HK-2 (cell line): Measurements from ENCODE around the gene SLC39A11.

Experiments used
- DNase-seq: peaks from one replicate; pipeline ENCODE4 v3.0.0-alpha.2; 2018; ENCODE audit not compliant: unreplicated experiment

The SLC39A11 gene

GRCh38 chr17:72754513-72754912, 338.0 kb downstream of the SLC39A11 start:
- DNase-seq = no peak

GRCh38 chr17:72751746-72752145, 340.7 kb downstream of the SLC39A11 start:
- DNase-seq = no peak

GRCh38 chr17:72749119-72749572, 343.3 kb downstream of the SLC39A11 start:
- DNase-seq = no peak

DNA sequence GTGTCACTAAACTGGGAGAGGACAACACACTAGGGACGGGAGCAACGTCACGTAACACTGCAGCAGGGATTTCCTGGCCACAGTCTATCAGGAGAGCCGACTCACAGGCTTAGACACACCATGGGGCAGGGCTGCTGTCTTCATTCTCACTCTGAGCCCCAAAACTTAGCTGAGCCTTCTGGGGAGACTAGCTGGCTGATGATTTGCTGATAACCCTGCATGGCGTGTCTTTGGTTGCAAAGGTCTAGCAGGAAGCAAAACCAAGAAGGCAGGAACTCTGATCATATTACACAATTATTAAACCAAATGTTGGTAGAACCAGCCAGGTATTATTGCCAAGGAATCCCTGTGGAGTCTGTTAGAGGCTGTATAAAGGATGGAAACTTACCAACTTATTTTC, 345.0 kb downstream of the SLC39A11 start:
- DNase-seq = no peak

- no peak for DNase-seq
Measured at GRCh38 chr17:72745241-72745640, 347.2 kb downstream of the SLC39A11 start.

- no peak for DNase-seq
Measured at GRCh38 chr17:72743037-72743467, 349.4 kb downstream of the SLC39A11 start.

- DNase-seq = no peak
Measured at GRCh38 chr17:72737151-72737690, 355.3 kb downstream of the SLC39A11 start.

DNA sequence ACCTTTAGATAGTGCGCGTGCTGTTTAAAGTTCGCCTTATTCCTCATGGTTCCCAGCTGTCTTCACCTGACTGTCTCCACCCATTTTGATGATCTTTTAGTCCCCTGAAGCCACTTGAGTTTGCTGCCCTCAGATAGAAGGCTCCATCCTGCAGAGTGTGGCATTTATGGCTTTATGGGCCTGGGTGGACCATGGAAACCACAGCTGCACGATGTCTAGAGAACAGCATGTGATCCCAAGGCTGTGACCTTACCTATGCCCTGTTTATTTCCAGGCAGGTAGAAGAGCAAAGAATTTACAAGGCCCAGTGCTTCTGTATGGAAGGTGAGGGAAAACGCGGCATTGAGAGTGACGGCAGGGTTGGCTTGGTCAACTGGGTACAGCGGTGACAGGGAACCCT, 356.9 kb downstream of the SLC39A11 start:
- no peak for DNase-seq

GRCh38 chr17:72735048-72735447, 357.4 kb downstream of the SLC39A11 start:
- no peak for DNase-seq

DNA sequence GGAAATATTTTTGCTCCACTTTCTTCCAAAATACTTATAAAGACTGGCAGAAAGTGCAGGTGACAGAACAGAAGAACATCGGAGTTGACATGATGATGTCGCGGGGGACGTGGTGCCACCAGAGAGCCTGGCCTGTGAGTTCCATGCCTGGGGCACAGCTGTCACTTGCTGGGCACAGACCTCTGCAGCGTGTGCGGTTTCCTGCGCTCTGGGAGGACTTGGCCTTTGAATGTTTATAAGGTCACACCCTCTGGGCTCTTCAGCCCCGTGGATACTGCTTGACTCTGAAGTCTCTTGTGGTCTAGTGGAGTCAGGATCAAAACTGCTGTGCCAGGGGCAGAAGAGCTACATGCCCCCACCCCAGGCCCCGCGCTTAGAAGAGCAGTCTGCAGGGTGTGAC, 357.9 kb downstream of the SLC39A11 start:
- no peak for DNase-seq

DNA sequence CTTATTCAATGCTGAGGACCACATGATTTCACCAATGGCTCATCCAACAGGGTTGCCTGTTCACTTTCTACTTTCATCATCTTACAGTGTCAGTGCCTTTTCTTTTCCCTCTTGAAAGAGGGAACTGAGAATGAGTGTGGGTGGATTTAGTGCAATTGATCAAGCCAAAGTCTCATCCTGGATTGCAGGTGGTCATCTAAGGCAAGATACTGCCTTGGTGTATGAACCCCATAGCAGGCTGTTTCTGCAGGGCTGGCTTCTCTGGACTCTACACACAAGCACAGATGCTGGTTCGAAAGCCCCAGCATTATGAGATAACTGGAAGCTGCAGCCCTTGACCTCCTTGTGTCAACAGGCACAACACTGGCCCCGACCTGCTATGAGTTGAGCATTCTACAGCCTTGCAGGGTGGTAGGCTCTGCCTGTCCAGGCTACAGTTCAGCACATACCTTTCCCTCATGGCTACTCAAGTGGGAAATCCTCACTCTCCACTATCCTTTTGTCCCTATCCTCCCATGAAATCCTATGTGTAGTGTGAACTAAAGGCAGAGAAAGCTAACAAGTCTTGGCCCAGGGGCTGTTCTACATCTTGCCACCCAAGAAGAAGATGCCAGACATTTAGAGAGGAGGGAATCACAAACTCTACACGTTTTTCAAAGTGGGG, 358.7 kb downstream of the SLC39A11 start:
- DNase-seq = no peak

- DNase-seq = no peak
Measured at GRCh38 chr17:72732893-72733618, 359.4 kb downstream of the SLC39A11 start.

DNA sequence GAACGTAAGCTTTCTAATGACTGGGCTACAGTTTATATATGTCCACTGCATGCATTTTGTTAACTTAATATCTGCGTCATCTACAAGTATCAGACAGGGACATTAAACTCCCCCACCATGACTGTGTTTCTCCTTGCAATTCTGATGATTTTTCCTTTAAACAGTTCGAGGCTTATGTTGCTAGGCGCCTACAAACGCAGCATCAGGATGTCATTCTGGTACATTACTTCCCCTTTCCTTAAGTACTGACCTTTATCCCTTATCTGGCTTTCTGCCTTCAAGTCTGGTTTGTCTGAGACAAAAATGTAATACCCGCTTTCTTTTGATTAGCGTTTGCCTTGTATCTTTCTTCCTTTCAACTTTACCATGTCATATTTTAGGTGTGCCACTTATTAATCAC, 362.4 kb downstream of the SLC39A11 start:
- no peak for DNase-seq

DNA sequence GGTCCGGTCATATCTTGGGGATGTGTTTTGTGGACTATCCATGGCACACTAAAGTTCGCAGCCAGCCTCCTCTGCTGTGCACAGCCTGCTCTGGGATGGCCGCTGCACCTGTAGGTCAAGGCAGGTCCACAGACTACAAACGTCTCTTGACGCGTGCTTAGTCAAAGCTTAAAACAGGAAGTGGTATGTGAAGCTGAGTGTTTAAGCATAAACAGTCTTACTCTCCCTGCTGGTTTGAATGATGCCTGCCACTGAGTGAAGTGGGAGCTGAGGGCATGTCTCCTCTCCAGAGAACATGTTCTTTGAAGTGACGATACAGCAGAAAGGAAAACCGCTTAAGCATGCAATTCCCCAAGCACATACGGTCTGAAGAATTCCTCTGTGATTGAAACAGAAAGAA, 365.6 kb downstream of the SLC39A11 start:
- no peak for DNase-seq

- DNase-seq = peak; percentile 53
Measured at GRCh38 chr17:72725433-72726068, 366.9 kb downstream of the SLC39A11 start.

GRCh38 chr17:72724267-72724666, 368.2 kb downstream of the SLC39A11 start:
- DNase-seq = no peak

- no peak for DNase-seq
Measured at GRCh38 chr17:72723711-72724110, 368.8 kb downstream of the SLC39A11 start.

DNA sequence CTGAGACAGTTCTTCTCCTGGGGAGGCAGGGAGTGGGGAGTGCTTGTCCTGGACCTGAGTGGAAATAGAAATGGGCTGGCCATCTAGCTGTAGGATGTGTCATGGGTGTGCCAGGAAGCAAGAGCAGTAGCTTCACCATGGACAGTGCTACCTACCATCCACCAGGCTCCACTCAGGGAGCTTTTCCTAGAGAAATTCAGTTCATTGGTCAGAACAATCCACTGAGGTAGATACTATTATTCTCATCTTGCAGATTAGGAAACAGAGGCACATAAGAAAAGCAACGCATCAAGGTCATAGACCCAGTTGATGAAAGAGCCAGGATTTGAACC, 372.0 kb downstream of the SLC39A11 start:
- no peak for DNase-seq

DNA sequence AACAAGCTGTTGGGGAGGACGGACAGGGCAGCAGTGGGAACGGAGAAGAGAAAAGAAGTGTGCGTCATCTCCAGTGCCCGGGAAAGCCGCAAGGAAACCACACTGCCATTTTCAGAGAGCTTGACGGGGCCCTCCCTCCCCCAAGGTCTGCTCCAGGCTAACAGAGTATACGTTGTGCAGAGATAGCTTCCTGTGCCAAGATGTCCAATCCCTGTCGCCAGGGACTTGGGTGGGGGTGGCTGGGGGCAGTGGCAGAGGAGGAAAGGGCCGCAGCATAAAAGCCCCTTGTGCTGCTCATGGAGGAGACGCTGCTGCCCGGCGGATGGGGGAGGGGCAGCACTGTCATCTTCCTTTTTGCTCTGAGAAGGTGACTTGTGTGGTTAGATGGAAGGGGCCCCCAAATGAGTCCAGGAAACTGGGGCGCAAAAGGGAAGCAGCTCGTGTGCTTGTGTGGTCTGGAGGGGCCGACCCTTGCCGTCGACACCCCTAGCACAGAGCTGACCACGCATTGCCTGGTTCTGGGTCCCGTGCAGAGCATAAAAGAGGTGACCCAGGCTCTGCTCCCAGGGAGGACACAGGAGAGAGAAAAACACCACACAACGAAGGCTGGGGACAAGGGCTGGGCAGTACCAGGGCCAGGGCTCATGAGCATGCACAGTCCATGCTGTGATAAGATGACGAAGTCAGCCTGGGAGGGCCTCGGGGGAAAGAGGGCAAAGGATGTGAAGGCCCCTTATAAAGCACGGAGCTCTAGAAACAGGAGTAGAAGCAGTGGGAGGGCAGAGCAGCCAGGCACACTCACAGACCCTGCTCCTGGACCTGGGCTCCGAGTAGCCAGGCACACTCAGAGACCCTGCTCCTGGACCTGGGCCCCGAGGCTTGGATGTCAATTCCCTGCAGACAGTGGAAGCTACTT, 372.7 kb downstream of the SLC39A11 start:
- DNase-seq = no peak

DNA sequence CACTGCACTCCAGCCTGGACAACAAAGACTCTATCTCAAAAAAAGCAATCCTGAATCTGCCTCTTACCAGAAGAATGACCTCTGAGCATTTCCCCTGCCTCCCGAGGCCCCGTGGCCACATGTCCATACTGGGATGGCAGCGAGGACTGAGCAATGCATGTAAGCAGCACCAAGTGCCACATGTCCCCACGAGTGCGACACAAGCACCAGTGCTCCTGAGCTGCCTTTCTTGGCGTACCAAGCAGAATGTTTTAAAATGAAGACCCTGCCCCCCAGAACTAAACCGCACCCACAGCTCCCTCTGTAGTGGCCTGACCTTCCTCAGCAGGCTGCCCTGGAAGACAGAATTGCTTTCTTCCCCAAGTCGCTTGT, 373.3 kb downstream of the SLC39A11 start:
- DNase-seq = no peak

DNA sequence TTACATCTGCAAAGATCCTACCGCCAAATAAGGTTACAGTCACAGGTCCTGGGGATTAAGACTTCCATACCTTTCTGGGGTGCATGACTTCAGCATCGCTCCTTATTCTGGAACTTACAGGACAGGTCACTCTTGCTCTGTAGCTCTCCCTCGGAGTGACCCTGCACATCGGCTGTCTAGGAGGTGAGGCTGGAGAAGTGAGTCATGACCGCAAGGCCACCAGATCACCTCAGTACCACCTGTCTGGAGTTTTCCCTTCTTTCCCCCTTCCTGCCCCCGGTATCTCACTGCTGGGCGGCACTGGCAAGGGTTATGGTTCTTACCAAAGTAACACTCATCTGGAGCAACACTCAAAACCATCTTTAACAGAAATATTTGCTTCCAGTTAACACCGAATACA, 374.8 kb downstream of the SLC39A11 start:
- peak; percentile 35 for DNase-seq

GRCh38 chr17:72717276-72717675, 375.2 kb downstream of the SLC39A11 start:
- DNase-seq = peak; percentile 17
